Muscle of back (tissue), 11 donors: Measurements from ENCODE around the gene PROKR1. TPM values are rescaled to one million over a fixed set of nuclear protein-coding genes. Genes with fewer than 3 reads are reported as not detected.

Source experiments
- DNase-seq, 3 donors: peaks; one replicate each; pipeline versions ENCODE4 v3.0.0 to v3.0.0-alpha.2; 2013
- polyA plus RNA-seq, 10 donors: library from polyadenylated mRNA; unstranded; fragments of 120-200 nt; gene quantifications; one replicate each; pipeline ENCODE4 v1.2.1, GENCODE V29; 2013; ENCODE audit not compliant: insufficient read length in 10 of 10

Gene PROKR1
- polyA plus RNA-seq, 10 donors, result 0.27 to 5.6 (median 1.7) TPM

DNA sequence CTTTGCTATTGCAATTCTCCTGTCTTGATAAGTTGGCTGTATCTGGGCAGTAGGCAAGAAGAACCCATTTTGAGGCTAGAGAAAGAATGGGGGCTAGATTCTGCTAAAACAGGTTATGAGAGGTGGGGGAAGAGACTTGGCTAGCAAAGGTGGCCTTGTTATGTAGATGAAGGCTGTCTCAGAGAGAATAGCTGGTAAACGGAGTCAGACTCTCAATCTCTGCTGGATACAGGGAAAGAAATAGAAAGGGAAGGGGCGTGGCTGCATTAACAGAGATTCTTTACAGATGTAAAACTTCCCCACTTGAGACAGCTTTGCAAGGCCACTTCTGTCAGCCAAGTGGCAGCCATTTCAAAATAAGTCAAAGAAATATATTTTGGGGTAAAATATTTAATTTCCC lies 53.2 kb downstream of the PROKR1 start:
- no peak for DNase-seq

- no peak for DNase-seq
Observed at GRCh38 chr2:68698567-68699377, 55.4 kb downstream of the PROKR1 start.

GRCh38 chr2:68700560-68700959 lies 57.2 kb downstream of the PROKR1 start:
- no peak for DNase-seq

DNA sequence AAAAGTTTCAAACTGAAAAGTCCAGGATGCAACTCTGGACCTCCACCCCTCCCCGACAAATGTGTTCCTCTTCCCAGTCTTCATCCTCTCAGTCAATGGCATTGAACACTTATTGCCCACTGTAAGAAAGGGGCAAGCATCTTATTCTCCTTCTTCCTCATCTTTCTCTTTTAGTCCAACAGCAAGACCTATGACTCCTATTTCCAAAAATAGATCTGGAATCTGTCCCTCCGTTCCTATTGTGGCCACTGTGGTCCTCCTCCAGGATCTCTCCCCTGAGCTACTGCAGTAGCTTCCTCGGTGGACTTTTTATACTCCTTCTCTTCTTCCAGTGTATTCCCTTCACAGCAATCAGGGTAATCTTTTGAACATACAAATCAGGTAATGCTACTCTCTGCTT lies 63.3 kb downstream of the PROKR1 start:
- no peak for DNase-seq

Other genes starting within 250 kb of the PROKR1 start
- 1 to 10 TPM; 1.0 to 2.4 (median 1.6) TPM for gene FBXO48, start 176.3 kb upstream of the PROKR1 start, polyA plus RNA-seq
- gene APLF, start 176.0 kb upstream of the PROKR1 start, polyA plus RNA-seq, result 1 to 10 TPM; 1.2 to 2.4 (median 1.8) TPM
- gene ARHGAP25, start 91.2 kb downstream of the PROKR1 start, polyA plus RNA-seq, result 1 to 10 TPM; 3.0 to 7.2 (median 4.2) TPM
- gene BMP10, start 227.8 kb downstream of the PROKR1 start, polyA plus RNA-seq, result not detected